Sigmoid colon (tissue), 7 donors: Measurements from ENCODE around the gene PRR15L. TPM values are rescaled to one million over a fixed set of nuclear protein-coding genes. Genes with fewer than 3 reads are reported as not detected.

ENCODE experiments used
- DNase-seq: peaks from one replicate; pipeline ENCODE4 v3.0.0-alpha.2; 2019
- H3K27ac ChIP-seq, 4 donors: fragments of 200-600 bp; sonication (generic); one replicate each; pipeline ENCODE4 v1.5.1; 2016 to 2019; ENCODE audit warnings: mild to moderate bottlenecking in 1 of 4
- H3K27me3 ChIP-seq, 3 donors: fragments of 200-600 bp; sonication (generic); one replicate each; pipeline ENCODE4 v1.5.1; 2019; ENCODE audit warnings: mild to moderate bottlenecking in 1 of 3
- H3K36me3 ChIP-seq, 4 donors: fragments of 200-600 bp; sonication (generic); one replicate each; pipeline ENCODE4 v1.5.1; 2016 to 2019
- H3K4me1 ChIP-seq, 4 donors: fragments of 200-600 bp; sonication (generic); one replicate each; pipeline ENCODE4 v1.5.1; 2017 to 2019
- H3K4me3 ChIP-seq, 4 donors: fragments of 200-600 bp; sonication (generic); one replicate each; pipeline ENCODE4 v1.5.1; 2017 to 2019; ENCODE audit warnings: mild to moderate bottlenecking in 2 of 4, moderate library complexity in 1 of 4
- H3K9me3 ChIP-seq, 4 donors: fragments of 200-600 bp in 3 of 4; sonication (generic) in 3 of 4; one replicate each; pipeline versions ENCODE4 v1.5.1 to v1.6.1; 2013 to 2019
- CTCF ChIP-seq, 4 experiments: fragments of 450-650 bp in 3 of 4; fragments of 200-600 bp in 1 of 4; IDR thresholded peaks; one replicate each; pipeline ENCODE4 v1.5.1; 2016 to 2019; ENCODE audit warnings: antibody characterized with exemption in 4 of 4, mild to moderate bottlenecking in 3 of 4, moderate library complexity in 2 of 4
- EP300 ChIP-seq, 4 donors: sonication (generic); formaldehyde crosslinking; IDR thresholded peaks; one replicate each; pipeline ENCODE4 v1.6.1; 2017; ENCODE audit warnings: antibody characterized with exemption in 4 of 4
- POLR2A ChIP-seq, 2 donors: fragments of 450-650 bp; IDR thresholded peaks; one replicate each; pipeline ENCODE4 v1.6.1; 2016; ENCODE audit warnings: antibody characterized with exemption in 2 of 2, mild to moderate bottlenecking in 2 of 2, moderate library complexity in 2 of 2
- POLR2AphosphoS5 ChIP-seq, 4 donors: sonication (generic); formaldehyde crosslinking; IDR thresholded peaks; one replicate each; pipeline ENCODE4 v1.6.1; 2017; ENCODE audit warnings: antibody characterized with exemption in 4 of 4
- WGBS, 2 donors: extraction: QIAGEN DNeasy Blood & Tissue Kit; methylation state at CpG; one replicate each; pipeline ENCODE4 v1.1.7; 2013; 5-methylcytosine and 5-hydroxymethylcytosine counted together
- intact Hi-C: fragments of 100-400 bp; cut with DNase I; formaldehyde crosslinking; loops from one replicate; pipeline ENCODE4 v1.15.1; 2023
- polyA plus RNA-seq, 3 donors: library from polyadenylated mRNA; stranded (reverse); fragments of 200-250 nt; gene quantifications; one replicate each; pipeline ENCODE4 v1.2.3, GENCODE V29; 2013
- total RNA-seq, 4 donors: library from RNA; depleted of rRNA; stranded (reverse); fragments of >200 nt; gene quantifications; one replicate each; pipeline ENCODE4 v1.1.0, GENCODE V29; 2016
- donor health status: healthy with polysubstance abuse.
- donor health status: Bipolar disorder and iron deficiency.
- donor health status: healthy.

The PRR15L gene
- total and polyA plus RNA-seq, 7 donors, result 0.36 to 334 (median 251) TPM; not detected in 3

- intact Hi-C loops, result no loop called here
- H3K4me1 ChIP-seq, result peaks cover 0 to 50% (median 32%) of the 10 kb centered on the region in 4 donors
Measured at GRCh38 chr17:47945080-47945479, 12.6 kb downstream of the PRR15L start.

GRCh38 chr17:47942568-47942967, 15.1 kb downstream of the PRR15L start:
- peak overlapping the region in 2 of 4 donors; percentile 83 to 86 for H3K27ac ChIP-seq
- WGBS, 2 donors, result 75% methylated on average over 6 of the region's 6 CpGs
- DNase-seq, result no peak
- H3K4me3 ChIP-seq, result peak overlapping the region in 3 of 4 donors; percentile 62 to 92 (median 92)
- no peaks in the 10 kb centered on the region for H3K27me3 ChIP-seq
- no peaks in the 10 kb centered on the region for H3K9me3 ChIP-seq
- intact Hi-C loops, result no loop called here
- TF ChIP-seq CTCF (IDR thresholded peaks at IDR 0.05) (no peak), POLR2AphosphoS5 (IDR thresholded peaks at IDR 0.05) (no peak), POLR2A (IDR thresholded peaks at IDR 0.05) (no peak), EP300 (IDR thresholded peaks at IDR 0.05) (no peak)
- peaks cover 0 to 33% (median 17%) of the 10 kb centered on the region in 4 donors for H3K4me1 ChIP-seq
- peaks cover 0 to 24% (median 7%) of the 10 kb centered on the region in 4 donors for H3K36me3 ChIP-seq

More at GRCh38 chr17:47945080-47945479, 12.6 kb downstream of the PRR15L start:
- Histone ChIP-seq H3K4me3 (no peak overlapping the region), H3K36me3 (peaks cover 3 to 28% (median 7%) of the 10 kb centered on the region in 4 donors), H3K9me3 (no peaks in the 10 kb centered on the region), H3K27me3 (no peaks in the 10 kb centered on the region), H3K27ac (no peak overlapping the region)
- WGBS, 2 donors, result 66 to 69% methylated on average over 8 of the region's 8 CpGs
- TF ChIP-seq CTCF (IDR thresholded peaks at IDR 0.05) (no peak), POLR2AphosphoS5 (IDR thresholded peaks at IDR 0.05) (no peak), POLR2A (IDR thresholded peaks at IDR 0.05) (no peak), EP300 (IDR thresholded peaks at IDR 0.05) (no peak)
- DNase-seq, result no peak

GRCh38 chr17:47942096-47942510, 15.6 kb downstream of the PRR15L start:
- no peak for DNase-seq
- intact Hi-C loops, result no loop called here
- Histone ChIP-seq H3K27me3 (no peaks in the 10 kb centered on the region), H3K27ac (peak overlapping the region; percentile 79 to 86 (median 82)), H3K4me1 (peaks cover 0 to 32% (median 17%) of the 10 kb centered on the region in 4 donors), H3K36me3 (peaks cover 0 to 24% (median 7%) of the 10 kb centered on the region in 4 donors), H3K9me3 (no peaks in the 10 kb centered on the region), H3K4me3 (peak overlapping the region; percentile 53 to 92 (median 77))
- TF ChIP-seq POLR2A (IDR thresholded peaks at IDR 0.05), result no peak
- no peak for TF ChIP-seq CTCF (IDR thresholded peaks at IDR 0.05)
- TF ChIP-seq POLR2AphosphoS5 (IDR thresholded peaks at IDR 0.05), result no peak
- no peak for TF ChIP-seq EP300 (IDR thresholded peaks at IDR 0.05)
- WGBS, 2 donors, result 3 to 10% methylated on average over 5 of the region's 5 CpGs

- WGBS, 2 donors, result 1 to 5% methylated on average over 50 of the region's 50 CpGs
Measured at GRCh38 chr17:47941246-47942095, 16.2 kb downstream of the PRR15L start, which contains the start of gene PNPO. Gene PNPO, plus strand, starts transcription at chr17:47941571. Its CDS starts 105 bp downstream, at chr17:47941676.

More at GRCh38 chr17:47941246-47942095, 16.2 kb downstream of the PRR15L start, which contains the start of gene PNPO:
- TF ChIP-seq POLR2AphosphoS5 (IDR thresholded peaks at IDR 0.05) (peak in 3 of 4 donors; percentile 62 to 71 (median 67)), CTCF (IDR thresholded peaks at IDR 0.05) (peak in 1 of 4 experiments; percentile 33), POLR2A (IDR thresholded peaks at IDR 0.05) (peak in 1 of 2 donors; percentile 38), EP300 (IDR thresholded peaks at IDR 0.05) (no peak)
- peak; percentile 98 for DNase-seq
- Histone ChIP-seq H3K36me3 (peaks cover 0 to 22% (median 7%) of the 10 kb centered on the region in 4 donors), H3K9me3 (no peaks in the 10 kb centered on the region), H3K27ac (peak within 1 kb of the TSS; percentile 79 to 86 (median 82)), H3K4me1 (peaks cover 0 to 26% (median 17%) of the 10 kb centered on the region in 4 donors), H3K4me3 (peak within 1 kb of the TSS; percentile 53 to 92 (median 77)), H3K27me3 (no peaks in the 10 kb centered on the region)
- intact Hi-C loops, result loop anchor here (2.0 kb wide), 2 partner anchors 29 to 45 kb away; partner anchors contain the start of genes CDK5RAP3 and SP2
